Trophoblast cell (in vitro differentiated cells and primary cell): ENCODE data around the gene MVK.
A peak's percentile ranks its signal among the peaks of the same experiment; 100 is the strongest.

ENCODE experiments used
- DNase-seq, 2 donors: peaks; one replicate each; pipeline ENCODE4 v3.0.0-alpha.2; 2016
- H2AFZ ChIP-seq: 2 replicates; pipeline ENCODE4 v1.6.1; 2013; ENCODE audit warnings: low read length, moderate library complexity, mild to moderate bottlenecking; ENCODE audit not compliant: insufficient read depth, poor library complexity
- H2AK5ac ChIP-seq: 2 replicates; pipeline ENCODE4 v1.6.1; 2013; ENCODE audit warnings: mild to moderate bottlenecking, low read length
- H2BK120ac ChIP-seq: 2 replicates; pipeline ENCODE4 v1.6.1; 2013; ENCODE audit warnings: low read length, mild to moderate bottlenecking, moderate library complexity; ENCODE audit not compliant: insufficient read depth, poor library complexity
- H2BK12ac ChIP-seq: 2 replicates; pipeline ENCODE4 v1.6.1; 2013; ENCODE audit warnings: mild to moderate bottlenecking, low read length, moderate library complexity
- H2BK5ac ChIP-seq: 2 replicates; pipeline ENCODE4 v1.6.1; 2013; ENCODE audit warnings: low read length, low read depth, moderate library complexity, mild to moderate bottlenecking; ENCODE audit not compliant: poor library complexity
- H3K14ac ChIP-seq: 2 replicates; pipeline ENCODE4 v1.6.1; 2013; ENCODE audit warnings: mild to moderate bottlenecking, low read length
- H3K18ac ChIP-seq: 2 replicates; pipeline ENCODE4 v1.6.1; 2013; ENCODE audit warnings: mild to moderate bottlenecking, low read length
- H3K23ac ChIP-seq: 2 replicates; pipeline ENCODE4 v1.6.1; 2013; ENCODE audit warnings: low read length
- H3K27ac ChIP-seq: 2 replicates; pipeline ENCODE4 v1.5.1; 2013; ENCODE audit warnings: low read depth, mild to moderate bottlenecking, inconsistent platforms, low read length, moderate library complexity
- H3K27me3 ChIP-seq: 2 replicates; pipeline ENCODE4 v1.6.1; 2013; ENCODE audit warnings: inconsistent platforms, mild to moderate bottlenecking, low read length, moderate library complexity; ENCODE audit not compliant: insufficient read depth
- H3K36me3 ChIP-seq, 2 experiments: 1 replicate in 1 of 2; 2 replicates in 1 of 2; pipeline ENCODE4 v1.6.1; 2013; ENCODE audit warnings: low read length in 2 of 2, mild to moderate bottlenecking in 2 of 2, moderate library complexity in 1 of 2; ENCODE audit not compliant: insufficient read depth in 2 of 2, control insufficient read depth in 1 of 2
- H3K4ac ChIP-seq: 2 replicates; pipeline ENCODE4 v1.6.1; 2013; ENCODE audit warnings: low read depth, mild to moderate bottlenecking, low read length, moderate library complexity
- H3K4me1 ChIP-seq, 2 experiments: 1 replicate in 1 of 2; 2 replicates in 1 of 2; pipeline ENCODE4 v1.6.1; 2013; ENCODE audit warnings: low read length in 2 of 2, mild to moderate bottlenecking in 2 of 2, moderate library complexity in 1 of 2; ENCODE audit not compliant: insufficient read depth in 2 of 2, control insufficient read depth in 1 of 2
- H3K4me2 ChIP-seq: 2 replicates; pipeline ENCODE4 v1.6.1; 2013; ENCODE audit warnings: inconsistent platforms, mild to moderate bottlenecking, low read length, moderate library complexity
- H3K4me3 ChIP-seq: 2 replicates; pipeline ENCODE4 v1.5.1; 2013; ENCODE audit warnings: mild to moderate bottlenecking, low read depth, low read length, inconsistent platforms
- H3K79me1 ChIP-seq: one replicate; pipeline ENCODE4 v1.6.1; 2013; ENCODE audit warnings: low read length
- H3K79me2 ChIP-seq: 2 replicates; pipeline ENCODE4 v1.6.1; 2013; ENCODE audit warnings: low read length, mild to moderate bottlenecking; ENCODE audit not compliant: control insufficient read depth, insufficient read depth, poor library complexity
- H3K9ac ChIP-seq: 2 replicates; pipeline ENCODE4 v1.6.1; 2013; ENCODE audit warnings: mild to moderate bottlenecking, low read length
- H3K9me3 ChIP-seq: 2 replicates; pipeline ENCODE4 v1.6.1; 2013; ENCODE audit warnings: low read depth, mild to moderate bottlenecking, control low read depth, inconsistent platforms, low read length; ENCODE audit not compliant: insufficient read depth
- H4K12ac ChIP-seq: 2 replicates; pipeline ENCODE4 v1.6.1; 2013; ENCODE audit warnings: low read depth, mild to moderate bottlenecking, low read length, moderate library complexity
- H4K8ac ChIP-seq: 2 replicates; pipeline ENCODE4 v1.6.1; 2013; ENCODE audit warnings: low read depth, mild to moderate bottlenecking, low read length, moderate library complexity
- H4K91ac ChIP-seq: one replicate; pipeline ENCODE4 v1.6.1; 2013; ENCODE audit warnings: low read depth, mild to moderate bottlenecking, low read length, moderate library complexity
- WGBS: extraction: QIAGEN DNeasy Blood & Tissue Kit; methylation state at CpG from one replicate; pipeline ENCODE4 v1.1.7; 2013; ENCODE audit warnings: missing lambda C conversion rate; ENCODE audit not compliant: insufficient read length, insufficient coverage; ENCODE audit errors: extremely low coverage; 5-methylcytosine and 5-hydroxymethylcytosine counted together

The MVK gene

DNA sequence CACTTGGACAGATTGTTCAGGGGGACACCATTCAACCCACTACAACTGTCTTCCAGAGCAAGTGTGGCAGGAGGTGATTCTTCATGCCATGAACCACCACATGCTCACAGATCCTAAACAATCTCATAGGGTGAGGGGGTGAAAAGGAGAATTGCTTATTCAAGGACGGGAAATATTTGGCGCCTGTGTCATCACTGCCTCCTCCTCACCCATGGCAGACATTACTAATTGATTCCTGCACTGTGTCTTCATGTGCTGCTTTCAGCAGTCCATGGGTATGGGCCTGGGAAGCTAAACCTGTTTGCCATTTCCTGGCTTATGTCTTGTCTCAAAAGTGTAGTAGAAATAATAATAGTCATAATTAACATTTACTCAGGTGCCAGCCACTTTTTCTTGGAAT, 31.6 kb upstream of the MVK start:
- Histone ChIP-seq H3K4me3 (no peak overlapping the region), H3K9ac (no peak overlapping the region), H2BK12ac (no peak overlapping the region), H3K27ac (no peak overlapping the region), H2AK5ac (no peak overlapping the region), H3K36me3 (no peaks in the 10 kb centered on the region), H2AFZ (no peak overlapping the region), H4K12ac (no peak overlapping the region), H2BK5ac (no peak overlapping the region), H3K23ac (no peak overlapping the region), H4K8ac (no peak overlapping the region), H2BK120ac (no peak overlapping the region), H3K4ac (no peak overlapping the region), H3K79me1 (no peaks in the 10 kb centered on the region), H3K4me1 (peaks cover 3% of the 10 kb centered on the region in 2 experiments), H3K18ac (no peak overlapping the region), H3K4me2 (no peak overlapping the region), H3K9me3 (peaks cover 3% of the 10 kb centered on the region), H3K14ac (no peak overlapping the region), H4K91ac (no peak overlapping the region), H3K79me2 (no peaks in the 10 kb centered on the region), H3K27me3 (no peaks in the 10 kb centered on the region)
- peak in 1 of 2 donors; percentile 11 for DNase-seq
- WGBS: no CpG with 5 or more reads among the region's 2 CpGs

DNA sequence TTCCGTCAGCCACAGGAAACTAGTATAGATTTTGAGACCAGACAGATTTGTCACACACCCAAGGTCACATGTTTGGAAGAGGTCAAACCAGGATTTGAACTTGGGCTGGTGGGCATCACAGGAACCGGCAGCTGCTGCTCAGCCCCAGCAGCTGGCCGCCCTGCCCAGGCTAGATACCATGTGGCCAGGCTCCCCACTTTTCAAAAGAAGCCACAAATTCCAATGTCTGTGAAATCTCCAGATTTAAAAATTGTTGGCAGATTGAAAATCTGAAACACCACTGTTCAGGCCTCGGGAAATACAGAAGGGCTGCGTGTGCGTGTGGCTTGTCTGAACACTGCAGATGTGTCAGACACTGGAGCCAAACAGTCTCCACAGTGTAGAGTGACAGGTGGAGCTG, 30.7 kb upstream of the MVK start:
- no peak overlapping the region for H3K4me3 ChIP-seq
- H4K8ac ChIP-seq: no peak overlapping the region
- H3K23ac ChIP-seq: no peak overlapping the region
- H2AK5ac ChIP-seq: no peak overlapping the region
- H3K27me3 ChIP-seq: no peaks in the 10 kb centered on the region
- no peak overlapping the region for H3K18ac ChIP-seq
- H3K79me1 ChIP-seq: no peaks in the 10 kb centered on the region
- no peak overlapping the region for H4K91ac ChIP-seq
- no peak overlapping the region for H4K12ac ChIP-seq
- no peaks in the 10 kb centered on the region for H3K36me3 ChIP-seq
- H3K4me1 ChIP-seq: peaks cover 3% of the 10 kb centered on the region in 2 experiments
- no peak overlapping the region for H3K14ac ChIP-seq
- no peak overlapping the region for H2BK120ac ChIP-seq
- no CpG with 5 or more reads among the region's 6 CpGs for WGBS
- H2BK12ac ChIP-seq: no peak overlapping the region
- no peak overlapping the region for H3K4me2 ChIP-seq
- no peak overlapping the region for H3K4ac ChIP-seq
- no peak overlapping the region for H2AFZ ChIP-seq
- no peaks in the 10 kb centered on the region for H3K79me2 ChIP-seq
- H3K27ac ChIP-seq: no peak overlapping the region
- peaks cover 3% of the 10 kb centered on the region for H3K9me3 ChIP-seq
- no peak for DNase-seq
- H3K9ac ChIP-seq: no peak overlapping the region
- H2BK5ac ChIP-seq: no peak overlapping the region

DNA sequence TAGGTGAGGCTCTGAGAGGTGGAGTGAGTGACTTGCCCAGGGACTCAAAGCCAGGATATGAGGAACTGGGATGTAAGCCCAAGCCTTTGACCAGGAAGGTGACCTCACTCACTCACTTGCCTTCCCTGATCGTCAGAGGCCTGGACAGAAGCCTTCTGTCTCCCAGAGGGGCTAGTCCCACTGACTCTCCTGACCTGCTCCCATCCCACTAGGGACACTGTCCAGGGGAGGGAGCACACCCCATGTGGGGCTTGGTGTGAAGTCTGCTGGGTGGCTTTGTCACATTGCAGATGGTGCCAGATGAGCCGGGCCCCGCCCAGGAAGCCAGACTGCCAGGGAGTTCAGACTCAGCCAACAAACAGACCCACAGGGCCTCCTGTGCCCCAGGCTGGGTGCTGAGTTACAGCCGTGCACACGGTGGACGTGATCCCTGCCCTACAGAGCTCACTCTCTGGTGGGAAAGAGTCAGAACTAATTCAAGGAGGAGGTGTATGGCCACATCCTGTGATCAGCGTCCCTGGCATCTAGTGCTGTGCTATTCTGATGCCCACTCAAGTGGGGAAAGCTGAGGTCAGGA, 28.6 kb upstream of the MVK start:
- Histone ChIP-seq H3K79me1 (no peaks in the 10 kb centered on the region), H2BK12ac (no peak overlapping the region), H3K18ac (no peak overlapping the region), H3K4me2 (no peak overlapping the region), H3K9ac (no peak overlapping the region), H3K9me3 (peaks cover 3% of the 10 kb centered on the region), H3K36me3 (no peaks in the 10 kb centered on the region), H3K79me2 (no peaks in the 10 kb centered on the region), H2BK120ac (no peak overlapping the region), H3K4me1 (peaks cover 3% of the 10 kb centered on the region in 2 experiments), H2BK5ac (no peak overlapping the region), H3K27me3 (no peaks in the 10 kb centered on the region), H4K12ac (no peak overlapping the region), H3K4me3 (no peak overlapping the region), H4K8ac (no peak overlapping the region), H3K14ac (no peak overlapping the region), H3K23ac (no peak overlapping the region), H3K4ac (no peak overlapping the region), H4K91ac (no peak overlapping the region), H2AFZ (no peak overlapping the region), H2AK5ac (no peak overlapping the region), H3K27ac (no peak overlapping the region)
- WGBS: no CpG with 5 or more reads among the region's 7 CpGs
- no peak for DNase-seq

DNA sequence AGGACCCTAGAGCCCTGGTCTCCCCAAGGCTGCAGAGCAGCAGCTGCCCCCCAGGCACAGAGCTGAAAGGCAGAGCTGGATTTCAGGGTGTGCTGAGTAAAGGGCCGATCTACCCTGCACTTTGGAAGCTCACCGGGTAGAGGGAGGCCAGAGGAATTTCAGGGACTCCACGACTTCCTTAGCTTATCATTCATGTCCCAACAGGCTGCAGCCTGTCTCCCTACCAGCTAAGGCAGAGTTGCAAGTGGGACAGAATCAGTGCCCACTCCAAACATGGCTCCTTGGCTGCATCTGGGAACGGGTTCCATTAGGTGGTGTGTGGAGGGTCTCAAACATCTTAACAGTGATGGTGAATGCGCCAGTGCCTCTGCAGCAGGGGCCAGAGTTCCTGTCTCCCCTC, 27.8 kb upstream of the MVK start:
- Histone ChIP-seq H4K12ac (no peak overlapping the region), H2BK12ac (no peak overlapping the region), H4K91ac (no peak overlapping the region), H3K27me3 (no peaks in the 10 kb centered on the region), H4K8ac (no peak overlapping the region), H3K4me2 (no peak overlapping the region), H2AFZ (no peak overlapping the region), H3K4me3 (no peak overlapping the region), H3K4me1 (peaks cover 3% of the 10 kb centered on the region in 2 experiments), H3K79me1 (no peaks in the 10 kb centered on the region), H2AK5ac (no peak overlapping the region), H3K14ac (no peak overlapping the region), H3K18ac (no peak overlapping the region), H3K9me3 (peaks cover 3% of the 10 kb centered on the region), H3K9ac (no peak overlapping the region), H3K36me3 (no peaks in the 10 kb centered on the region), H2BK120ac (no peak overlapping the region), H3K23ac (no peak overlapping the region), H2BK5ac (no peak overlapping the region), H3K27ac (no peak overlapping the region), H3K4ac (no peak overlapping the region), H3K79me2 (no peaks in the 10 kb centered on the region)
- WGBS: no CpG with 5 or more reads among the region's 5 CpGs
- DNase-seq: no peak
